GM19467 (cell line): ENCODE results near the gene SLC23A1.
A peak's percentile ranks its signal among the peaks of the same experiment; 100 is the strongest.

ENCODE experiments used
- ATAC-seq: cut with Tn5 transposase; IDR thresholded peaks from one replicate; pipeline ENCODE4 v1.9.1; 2021; ENCODE audit warnings: mild to moderate bottlenecking, moderate library complexity; ENCODE audit not compliant: unreplicated experiment

Gene SLC23A1

GRCh38 chr5:139408191-139408590 lies 25.1 kb upstream of the SLC23A1 start:
- no peak for ATAC-seq

- ATAC-seq = no peak
Observed at GRCh38 chr5:139407517-139407916, 24.4 kb upstream of the SLC23A1 start.

GRCh38 chr5:139406963-139407362 lies 23.9 kb upstream of the SLC23A1 start:
- no peak for ATAC-seq

GRCh38 chr5:139404484-139404840 lies 21.4 kb upstream of the SLC23A1 start:
- ATAC-seq = no peak

- ATAC-seq = peak; percentile 85
Observed at GRCh38 chr5:139403787-139404483, 20.8 kb upstream of the SLC23A1 start, which contains the start of gene SPATA24. SPATA24 (minus strand) TSS chr5:139404089; CDS start chr5:139404060, 29 bp downstream.

GRCh38 chr5:139403418-139403786 lies 20.3 kb upstream of the SLC23A1 start:
- ATAC-seq = no peak

- ATAC-seq = no peak
Observed at GRCh38 chr5:139402561-139403158, 19.6 kb upstream of the SLC23A1 start.

- ATAC-seq = no peak
Observed at GRCh38 chr5:139401546-139401945, 18.4 kb upstream of the SLC23A1 start.

- no peak for ATAC-seq
Observed at GRCh38 chr5:139399501-139400121, 16.5 kb upstream of the SLC23A1 start.

- ATAC-seq = no peak
Observed at GRCh38 chr5:139397921-139398320, 14.8 kb upstream of the SLC23A1 start.

GRCh38 chr5:139396691-139397090 lies 13.6 kb upstream of the SLC23A1 start:
- no peak for ATAC-seq

- ATAC-seq = no peak
Observed at GRCh38 chr5:139395844-139396640, 12.9 kb upstream of the SLC23A1 start.

- ATAC-seq = no peak
Observed at GRCh38 chr5:139394654-139395566, 11.8 kb upstream of the SLC23A1 start, which contains the start of gene PROB1. PROB1 (minus strand) TSS chr5:139395104; CDS start chr5:139395081, 23 bp downstream.

- ATAC-seq = peak; percentile 24
Observed at GRCh38 chr5:139394123-139394653, 11.1 kb upstream of the SLC23A1 start.

GRCh38 chr5:139393497-139394122 lies 10.5 kb upstream of the SLC23A1 start:
- no peak for ATAC-seq

- peak; percentile 48 for ATAC-seq
Observed at GRCh38 chr5:139392678-139393496, 9.8 kb upstream of the SLC23A1 start.

GRCh38 chr5:139392324-139392677 lies 9.2 kb upstream of the SLC23A1 start:
- no peak for ATAC-seq

GRCh38 chr5:139391570-139392323 lies 8.7 kb upstream of the SLC23A1 start:
- no peak for ATAC-seq
